K562 (cell line): ENCODE results near the gene RAD54L. TPM values are rescaled to one million over a fixed set of nuclear protein-coding genes. Genes with fewer than 3 reads are reported as not detected.
A peak's percentile ranks its signal among the peaks of the same experiment; 100 is the strongest.

Experiments
- CHD7 ChIP-seq: fragments of 200-600 bp; sonication (generic); IDR thresholded peaks from one replicate; pipeline ENCODE4 v1.6.1; 2012; ENCODE audit warnings: mild to moderate bottlenecking, low read depth, low read length, inconsistent platforms
- KLF16 ChIP-seq: IDR thresholded peaks from 2 replicates; pipeline ENCODE4 v1.6.1; 2016; ENCODE audit warnings: antibody characterized with exemption
- NR2C1 ChIP-seq, 2 experiments: fragments of 450-650 bp; IDR thresholded peaks; 2 replicates each; pipeline ENCODE4 v1.6.1; 2017; ENCODE audit warnings: mild to moderate bottlenecking in 2 of 2, antibody characterized with exemption in 1 of 2, inconsistent platforms in 1 of 2, missing compliant biosample characterization in 1 of 2, missing genetic modification characterization in 1 of 2
- PHF8 ChIP-seq: fragments of 200-600 bp; sonication (generic); IDR thresholded peaks from 2 replicates; pipeline ENCODE4 v1.6.1; 2012; ENCODE audit warnings: mixed run types, mild to moderate bottlenecking, inconsistent platforms, low read length, moderate library complexity, borderline replicate concordance
- ZC3H4 ChIP-seq: sonication (generic); formaldehyde crosslinking; IDR thresholded peaks from 2 replicates; pipeline ENCODE4 v1.9.0; 2021; ENCODE audit warnings: missing genetic modification reagents, borderline replicate concordance
- ZNF407 ChIP-seq: fragments of 450-650 bp; IDR thresholded peaks from 2 replicates; pipeline ENCODE4 v1.6.1; 2016; ENCODE audit warnings: low read depth
- polyA plus RNA-seq, 8 experiments: library from polyadenylated mRNA; depleted of rRNA in 4 of 8; stranded (reverse) in 5 of 8; unstranded in 3 of 8; fragments of >200 nt; fragmentation: Nextera tagmentation in 2 of 8; fragmentation: Illumina TruSeq in 1 of 8; extraction: Ambion mirVana in 2 of 8; extraction: Trizol in 1 of 8; gene quantifications; 2 replicates each; pipeline versions ENCODE4 v1.2.1 to v1.2.3, GENCODE V29; 2011 to 2014; ENCODE audit warnings: inconsistent platforms in 1 of 8, missing spikeins in 1 of 8
- total RNA-seq, 7 experiments: library from RNA; depleted of rRNA in 6 of 7; stranded (reverse); fragments of >200 nt in 6 of 7; fragmentation: Illumina TruSeq in 2 of 7; extraction: Trizol in 2 of 7; gene quantifications; 2 replicates each; pipeline versions ENCODE4 v1.2.1 to v1.2.3, GENCODE V29; 2011 to 2021; ENCODE audit warnings: low replicate concordance in 1 of 7

The RAD54L gene
- total and polyA plus RNA-seq, 9 of the 15 experiments (the other 6 are each of a cell fraction or from before 2014, with no cell fraction given): 17.9 to 92.3 (median 37.5) TPM

GRCh38 chr1:46301808-46302640 lies 54.5 kb downstream of the RAD54L start (continued):
- TF ChIP-seq NR2C1 (IDR thresholded peaks at IDR 0.05) (no peak), NR2C1 (tag; IDR thresholded peaks at IDR 0.05) (no peak), ZNF407 (no peak), CHD7 (no peak), ZC3H4 (no peak; the same call in 1 of the 2 replicates), KLF16 (no peak), PHF8 (peak; percentile 55)
